Measurements from ENCODE around the gene ZNF446. TPM values are rescaled to one million over a fixed set of nuclear protein-coding genes. Genes with fewer than 3 reads are reported as not detected.

ZNF446 gene
- total and polyA plus RNA-seq, 9 of the 15 experiments (the other 6 are each of a cell fraction or from before 2014, with no cell fraction given), result 0.07 to 4.8 (median 1.2) TPM

GRCh38 chr19:58516964-58517833 lies 41.0 kb downstream of the ZNF446 start:
- 94% methylated on average over 33 of the region's 65 CpGs for WGBS (ENCODE audit: insufficient coverage, low coverage, missing lambda C conversion rate)
- in situ Hi-C loops (cut with MboI), result no loop called here
- peaks cover 31% of the 10 kb centered on the region; the same call in 2 of the 3 replicates for H3K36me3 ChIP-seq (ENCODE audit: control insufficient read depth, insufficient read depth, low read length)
- peaks cover 9 to 66% of the 10 kb centered on the region in 2 experiments for H3K4me1 ChIP-seq (replicated peaks in 1 of 2; ENCODE audit: control insufficient read depth in 2 of 2, insufficient read depth in 2 of 2, low read length in 2 of 2)
- H3K79me2 ChIP-seq (ENCODE audit: control insufficient read depth, insufficient read depth, low read length), result peaks cover 55% of the 10 kb centered on the region
- no peak overlapping the region for H3K4me3 ChIP-seq
- H3K9ac ChIP-seq (ENCODE audit: insufficient read depth in 1 of 2, low read depth in 2 of 2, low read length in 2 of 2), result peak overlapping the region in 1 of 2 experiments; percentile 97; a peak in 1 of 4 replicates
- intact Hi-C loops (cut with micrococcal nuclease), result no loop called here
- peaks cover 5% of the 10 kb centered on the region for H3K9me1 ChIP-seq (ENCODE audit: control insufficient read depth, insufficient read depth, low read length)
- no peaks in the 10 kb centered on the region for H4K20me1 ChIP-seq (replicated peaks; ENCODE audit: control insufficient read depth, insufficient read depth, low read length)
- no peak overlapping the region for H3K4me2 ChIP-seq (ENCODE audit: insufficient read depth, low read length)
- ATAC-seq (no peak), FAIRE-seq (no peak), DNase-seq (ENCODE audit: extremely low read depth in 1 of 4, low spot score in 3 of 4) (no peak)
- TF ChIP-seq ZNF551 (CRISPR knock-in tag; IDR thresholded peaks at IDR 0.05) (no peak), HNRNPL (IDR thresholded peaks at IDR 0.05; ENCODE audit: low read depth, low read length) (peak; percentile 91), POLR2G (IDR thresholded peaks at IDR 0.05; ENCODE audit: low read depth, low read length) (peak; percentile 59), RBFOX2 (IDR thresholded peaks at IDR 0.05; ENCODE audit: low read depth, low read length) (peak; percentile 54), ZNF76 (CRISPR knock-in tag; IDR thresholded peaks at IDR 0.05; ENCODE audit: borderline replicate concordance) (no peak), RBM22 (IDR thresholded peaks at IDR 0.05; ENCODE audit: low read depth, low read length, poor library complexity, severe bottlenecking) (peak; percentile 25), SAP30 (IDR thresholded peaks at IDR 0.05; ENCODE audit: borderline replicate concordance, insufficient read depth, low read depth, low read length, poor library complexity, severe bottlenecking) (no peak), RBM14 (IDR thresholded peaks at IDR 0.05; ENCODE audit: borderline replicate concordance, insufficient read depth, low read depth, low read length) (no peak)
- TF ChIP-seq, protein P1, sequence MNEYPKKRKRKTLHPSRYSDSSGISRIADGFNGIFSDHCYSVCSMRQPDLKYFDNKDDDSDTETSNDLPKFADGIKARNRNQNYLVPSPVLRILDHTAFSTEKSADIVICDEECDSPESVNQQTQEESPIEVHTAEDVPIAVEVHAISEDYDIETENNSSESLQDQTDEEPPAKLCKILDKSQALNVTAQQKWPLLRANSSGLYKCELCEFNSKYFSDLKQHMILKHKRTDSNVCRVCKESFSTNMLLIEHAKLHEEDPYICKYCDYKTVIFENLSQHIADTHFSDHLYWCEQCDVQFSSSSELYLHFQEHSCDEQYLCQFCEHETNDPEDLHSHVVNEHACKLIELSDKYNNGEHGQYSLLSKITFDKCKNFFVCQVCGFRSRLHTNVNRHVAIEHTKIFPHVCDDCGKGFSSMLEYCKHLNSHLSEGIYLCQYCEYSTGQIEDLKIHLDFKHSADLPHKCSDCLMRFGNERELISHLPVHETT (CRISPR knock-in tag; conservative IDR thresholded peaks at IDR 0.05 in 1 of 2, IDR thresholded peaks at IDR 0.05 in 1 of 2), result no peak
- TF ChIP-seq, protein P2, sequence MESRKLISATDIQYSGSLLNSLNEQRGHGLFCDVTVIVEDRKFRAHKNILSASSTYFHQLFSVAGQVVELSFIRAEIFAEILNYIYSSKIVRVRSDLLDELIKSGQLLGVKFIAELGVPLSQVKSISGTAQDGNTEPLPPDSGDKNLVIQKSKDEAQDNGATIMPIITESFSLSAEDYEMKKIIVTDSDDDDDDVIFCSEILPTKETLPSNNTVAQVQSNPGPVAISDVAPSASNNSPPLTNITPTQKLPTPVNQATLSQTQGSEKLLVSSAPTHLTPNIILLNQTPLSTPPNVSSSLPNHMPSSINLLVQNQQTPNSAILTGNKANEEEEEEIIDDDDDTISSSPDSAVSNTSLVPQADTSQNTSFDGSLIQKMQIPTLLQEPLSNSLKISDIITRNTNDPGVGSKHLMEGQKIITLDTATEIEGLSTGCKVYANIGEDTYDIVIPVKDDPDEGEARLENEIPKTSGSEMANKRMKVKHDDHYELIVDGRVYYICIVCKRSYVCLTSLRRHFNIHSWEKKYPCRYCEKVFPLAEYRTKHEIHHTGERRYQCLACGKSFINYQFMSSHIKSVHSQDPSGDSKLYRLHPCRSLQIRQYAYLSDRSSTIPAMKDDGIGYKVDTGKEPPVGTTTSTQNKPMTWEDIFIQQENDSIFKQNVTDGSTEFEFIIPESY (CRISPR knock-in tag; IDR thresholded peaks at IDR 0.05), result peak; percentile 94
- H3K27ac ChIP-seq (ENCODE audit: extremely low read depth, low read depth, low read length), result no peak overlapping the region
- H3K27me3 ChIP-seq (ENCODE audit: control insufficient read depth in 2 of 2, insufficient read depth in 2 of 2, low read length in 2 of 2), result no peaks in the 10 kb centered on the region
- no peaks in the 10 kb centered on the region for H3K9me3 ChIP-seq (replicated peaks; ENCODE audit: control insufficient read depth, insufficient read depth, low read depth, low read length)
- H2AFZ ChIP-seq (ENCODE audit: low read depth, low read length), result no peak overlapping the region
- no TSS peak for BruUV-seq (replicated peaks)
- POLR2A ChIA-PET, result interaction anchor here (0.5 to 1.0 kb wide), 2 partner anchors 26 to 559 kb away, joined by 3 to 4 read pairs; partner anchors contain the start of gene TRIM28
- CTCF ChIA-PET (ENCODE audit: low intra/inter-chr PET ratio), result interaction anchor here (0.6 kb wide), 1 partner anchor 220 kb away, joined by 3 read pairs; no protein-coding TSS in a partner anchor
